PFSK-1 (cell line): ENCODE results near the gene TRRAP.

Experiments used
- POLR2AphosphoS5 ChIP-seq: IDR thresholded peaks from 2 replicates; pipeline ENCODE4 v1.6.1; 2012; ENCODE audit warnings: low read depth, mild to moderate bottlenecking, control low read depth, low read length, moderate library complexity
- REST ChIP-seq, 2 experiments: IDR thresholded peaks; 2 replicates each; pipeline versions ENCODE4 v1.6.1 to v1.8.0; 2011 to 2012; ENCODE audit warnings: low read depth in 2 of 2, low read length in 2 of 2, control low read depth in 1 of 2, inconsistent platforms in 1 of 2, mild to moderate bottlenecking in 1 of 2, moderate library complexity in 1 of 2; ENCODE audit not compliant: insufficient read depth in 1 of 2

- no peak for TF ChIP-seq REST (IDR thresholded peaks at IDR 0.05; ENCODE audit: insufficient read depth in 1 of 2, low read depth in 2 of 2, low read length in 2 of 2)
- TF ChIP-seq POLR2AphosphoS5: no peak
Measured at GRCh38 chr7:98935811-98936210, 57.5 kb downstream of the TRRAP start.
